ENCODE results near the gene BACH2. TPM values are rescaled to one million over a fixed set of nuclear protein-coding genes. Genes with fewer than 3 reads are reported as not detected.

The BACH2 gene
- total and polyA plus RNA-seq, 2 donors (not counting 1 experiment from before 2014, with no cell fraction given) = 2.2 to 2.6 TPM

- no peak for TF ChIP-seq CTCF (conservative IDR thresholded peaks at IDR 0.05 in 1 of 2, IDR thresholded peaks at IDR 0.05 in 1 of 2; ENCODE audit: low read depth in 1 of 2, low read length in 2 of 2)
- TF ChIP-seq EZH2 (IDR thresholded peaks at IDR 0.05; ENCODE audit: low read length, missing control alignments) = no peak
Observed at GRCh38 chr6:90162648-90163387, 133.8 kb downstream of the BACH2 start.

GRCh38 chr6:90160013-90160412 is 136.6 kb downstream of the BACH2 start:
- Histone ChIP-seq H3K79me2 (ENCODE audit: control insufficient read depth, insufficient read depth, low read length) (no peaks in the 10 kb centered on the region), H3K4me1 (ENCODE audit: control insufficient read depth, extremely low read depth, insufficient read depth, low read length) (no peaks in the 10 kb centered on the region), H3K27ac (ENCODE audit: insufficient read depth, low read length) (no peak overlapping the region), H3K36me3 (ENCODE audit: control insufficient read depth, insufficient read depth, low read length) (no peaks in the 10 kb centered on the region), H3K9ac (ENCODE audit: insufficient read depth, low read length) (no peak overlapping the region), H3K9me3 (ENCODE audit: control insufficient read depth, insufficient read depth, low read depth, low read length) (no peaks in the 10 kb centered on the region), H3K4me2 (ENCODE audit: extremely low read depth, insufficient read depth, low read length) (no peak overlapping the region), H2AFZ (ENCODE audit: low read length) (no peak overlapping the region), H4K20me1 (ENCODE audit: control insufficient read depth, extremely low read depth, insufficient read depth, low read length) (no peaks in the 10 kb centered on the region), H3K27me3 (ENCODE audit: control insufficient read depth, insufficient read depth, low read length) (no peaks in the 10 kb centered on the region), H3K4me3 (replicated peaks in 1 of 4; ENCODE audit: control extremely low read depth in 1 of 4, insufficient read depth in 1 of 4, low read depth in 3 of 4, low read length in 4 of 4) (no peak overlapping the region)
- no peak for DNase-seq (ENCODE audit: low read depth in 2 of 2)
- TF ChIP-seq EZH2 (IDR thresholded peaks at IDR 0.05; ENCODE audit: low read length, missing control alignments) = no peak
- no peak for TF ChIP-seq CTCF (conservative IDR thresholded peaks at IDR 0.05 in 1 of 2, IDR thresholded peaks at IDR 0.05 in 1 of 2; ENCODE audit: low read depth in 1 of 2, low read length in 2 of 2)

More at GRCh38 chr6:90162648-90163387, 133.8 kb downstream of the BACH2 start:
- Histone ChIP-seq H3K9ac (ENCODE audit: insufficient read depth, low read length) (no peak overlapping the region), H2AFZ (ENCODE audit: low read length) (no peak overlapping the region), H3K79me2 (ENCODE audit: control insufficient read depth, insufficient read depth, low read length) (no peaks in the 10 kb centered on the region), H3K27ac (ENCODE audit: insufficient read depth, low read length) (no peak overlapping the region), H3K27me3 (ENCODE audit: control insufficient read depth, insufficient read depth, low read length) (no peaks in the 10 kb centered on the region), H3K36me3 (ENCODE audit: control insufficient read depth, insufficient read depth, low read length) (no peaks in the 10 kb centered on the region), H3K4me3 (replicated peaks in 1 of 4; ENCODE audit: control extremely low read depth in 1 of 4, insufficient read depth in 1 of 4, low read depth in 3 of 4, low read length in 4 of 4) (no peak overlapping the region), H4K20me1 (ENCODE audit: control insufficient read depth, extremely low read depth, insufficient read depth, low read length) (no peaks in the 10 kb centered on the region), H3K4me2 (ENCODE audit: extremely low read depth, insufficient read depth, low read length) (no peak overlapping the region), H3K9me3 (ENCODE audit: control insufficient read depth, insufficient read depth, low read depth, low read length) (no peaks in the 10 kb centered on the region), H3K4me1 (ENCODE audit: control insufficient read depth, extremely low read depth, insufficient read depth, low read length) (no peaks in the 10 kb centered on the region)
- no peak for DNase-seq (ENCODE audit: low read depth in 2 of 2)

DNA sequence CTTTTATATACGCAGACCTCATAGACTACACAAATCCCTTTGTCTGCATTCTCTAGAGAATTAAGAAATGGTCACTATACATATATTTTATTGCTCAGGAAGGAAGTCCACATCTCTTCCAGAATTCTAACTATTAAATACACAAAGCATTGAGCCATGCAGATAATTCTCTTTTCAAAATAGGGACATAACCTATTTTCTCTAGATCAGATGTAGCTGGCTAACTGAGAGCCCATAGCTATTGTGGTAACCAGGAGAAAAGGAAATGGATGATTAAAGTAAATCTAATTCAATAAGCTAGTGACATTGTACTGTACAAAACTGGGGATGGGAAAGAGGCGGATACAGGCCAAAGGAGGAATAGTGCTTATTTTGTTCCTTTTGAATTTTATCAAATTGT is 137.2 kb downstream of the BACH2 start:
- DNase-seq (ENCODE audit: low read depth in 2 of 2) = no peak
- no peak overlapping the region for H3K4me2 ChIP-seq (ENCODE audit: extremely low read depth, insufficient read depth, low read length)
- no peaks in the 10 kb centered on the region for H3K79me2 ChIP-seq (ENCODE audit: control insufficient read depth, insufficient read depth, low read length)
- no peak overlapping the region for H2AFZ ChIP-seq (ENCODE audit: low read length)
- TF ChIP-seq CTCF (conservative IDR thresholded peaks at IDR 0.05 in 1 of 2, IDR thresholded peaks at IDR 0.05 in 1 of 2; ENCODE audit: low read depth in 1 of 2, low read length in 2 of 2) (no peak), EZH2 (IDR thresholded peaks at IDR 0.05; ENCODE audit: low read length, missing control alignments) (no peak)
- H4K20me1 ChIP-seq (ENCODE audit: control insufficient read depth, extremely low read depth, insufficient read depth, low read length) = no peaks in the 10 kb centered on the region
- H3K9ac ChIP-seq (ENCODE audit: insufficient read depth, low read length) = no peak overlapping the region
- H3K36me3 ChIP-seq (ENCODE audit: control insufficient read depth, insufficient read depth, low read length) = no peaks in the 10 kb centered on the region
- no peaks in the 10 kb centered on the region for H3K9me3 ChIP-seq (ENCODE audit: control insufficient read depth, insufficient read depth, low read depth, low read length)
- no peaks in the 10 kb centered on the region for H3K27me3 ChIP-seq (ENCODE audit: control insufficient read depth, insufficient read depth, low read length)
- peaks cover 4% of the 10 kb centered on the region for H3K4me1 ChIP-seq (ENCODE audit: control insufficient read depth, extremely low read depth, insufficient read depth, low read length)
- H3K27ac ChIP-seq (ENCODE audit: insufficient read depth, low read length) = no peak overlapping the region
- H3K4me3 ChIP-seq (replicated peaks in 1 of 4; ENCODE audit: control extremely low read depth in 1 of 4, insufficient read depth in 1 of 4, low read depth in 3 of 4, low read length in 4 of 4) = no peak overlapping the region

All from fibroblast of lung (primary cell).